Body of pancreas (tissue), 4 donors: Measurements from ENCODE around the gene MAN1B1. TPM values are rescaled to one million over a fixed set of nuclear protein-coding genes. Genes with fewer than 3 reads are reported as not detected.
A peak's percentile ranks its signal among the peaks of the same experiment; 100 is the strongest.

Experiments
- ATAC-seq: fragments of 150-250 bp; one replicate; pipeline ENCODE4 v1.9.1; 2016
- DNase-seq, 4 donors: peaks; one replicate each; pipeline ENCODE4 v3.0.0-alpha.2; 2019
- H3K27ac ChIP-seq, 4 donors: fragments of 200-600 bp; sonication (generic); 1 replicate in 3 of 4; 2 replicates in 1 of 4; pipeline versions ENCODE4 v1.5.1 to v1.6.1; 2016 to 2019; ENCODE audit warnings: mild to moderate bottlenecking in 1 of 4, mixed read lengths in 1 of 4, moderate library complexity in 1 of 4
- H3K27me3 ChIP-seq, 2 donors: fragments of 200-600 bp; sonication (generic); one replicate each; pipeline ENCODE4 v1.6.0; 2016; ENCODE audit warnings: mild to moderate bottlenecking in 1 of 2
- H3K36me3 ChIP-seq, 2 donors: fragments of 200-600 bp; sonication (generic); replicated peaks in 1 of 2; 2 replicates each; pipeline ENCODE4 v1.5.1; 2016; ENCODE audit warnings: low read depth in 2 of 2; ENCODE audit not compliant: insufficient read depth in 1 of 2
- H3K4me1 ChIP-seq: fragments of 200-600 bp; sonication (generic); one replicate; pipeline ENCODE4 v1.6.0; 2016
- H3K4me3 ChIP-seq, 2 donors: fragments of 200-600 bp; sonication (generic); 1 replicate in 1 of 2; 2 replicates in 1 of 2; pipeline ENCODE4 v1.5.1; 2016 to 2019
- H3K9me3 ChIP-seq, 3 donors: fragments of 200-600 bp; sonication (generic); 1 replicate in 2 of 3; 2 replicates in 1 of 3; pipeline ENCODE4 v1.5.1; 2016
- CTCF ChIP-seq, 7 experiments: fragments of 450-650 bp in 4 of 7; fragments of 200-600 bp in 3 of 7; sonication (generic) in 3 of 7; IDR thresholded peaks; one replicate each; pipeline ENCODE4 v1.5.1; 2016 to 2019; ENCODE audit warnings: antibody characterized with exemption in 7 of 7
- POLR2A ChIP-seq, 3 donors: fragments of 450-650 bp; IDR thresholded peaks; one replicate each; pipeline ENCODE4 v1.6.1; 2016; ENCODE audit warnings: antibody characterized with exemption in 3 of 3, mild to moderate bottlenecking in 2 of 3
- WGBS, 2 donors: methylation state at CpG; one replicate each; pipeline ENCODE4 v1.1.5; 2017; 5-methylcytosine and 5-hydroxymethylcytosine counted together
- intact Hi-C: fragments of 100-400 bp; cut with DNase I; formaldehyde crosslinking; loops from one replicate; pipeline ENCODE4 v1.15.1; 2023
- total RNA-seq, 2 donors: library from RNA; depleted of rRNA; stranded (reverse); fragments of >200 nt; gene quantifications; one replicate each; pipeline ENCODE4 v1.1.0, GENCODE V29; 2016

Gene MAN1B1
- total RNA-seq, 2 donors from 2014 or later, result 32.6 to 34.2 TPM

GRCh38 chr9:137044502-137045177, 42.1 kb upstream of the MAN1B1 start:
- no peak overlapping the region for H3K4me3 ChIP-seq
- DNase-seq (peak; percentile 62 to 87 (median 84)), ATAC-seq (peak; percentile 58)
- peak; percentile 18 to 44 (median 35) for TF ChIP-seq POLR2A (IDR thresholded peaks at IDR 0.05)
- no peak for TF ChIP-seq CTCF (IDR thresholded peaks at IDR 0.05)
- H3K9me3 ChIP-seq, result no peaks in the 10 kb centered on the region
- H3K27ac ChIP-seq, result peak overlapping the region; percentile 25 to 77 (median 50)
- H3K36me3 ChIP-seq, result no peaks in the 10 kb centered on the region
- no peaks in the 10 kb centered on the region for H3K27me3 ChIP-seq
- WGBS, 2 donors, result 16% methylated on average over 18 of the region's 18 CpGs; no CpG with 5 or more reads in 1 of the 2 donors
- intact Hi-C loops, result no loop called here
- peaks cover 36% of the 10 kb centered on the region for H3K4me1 ChIP-seq

GRCh38 chr9:137045294-137046087, 41.3 kb upstream of the MAN1B1 start:
- no peaks in the 10 kb centered on the region for H3K27me3 ChIP-seq
- H3K4me1 ChIP-seq, result peaks cover 38% of the 10 kb centered on the region
- DNase-seq (peak in 1 of 4 donors; percentile 50), ATAC-seq (peak; percentile 15)
- WGBS, 2 donors, result 3% methylated on average over 89 of the region's 96 CpGs; no CpG with 5 or more reads in 1 of the 2 donors
- H3K27ac ChIP-seq, result peak overlapping the region in 3 of 4 donors; percentile 15 to 77 (median 54)
- no peaks in the 10 kb centered on the region for H3K36me3 ChIP-seq
- intact Hi-C loops, result no loop called here
- H3K4me3 ChIP-seq, result peak overlapping the region in 1 of 2 donors; percentile 17
- no peaks in the 10 kb centered on the region for H3K9me3 ChIP-seq
- TF ChIP-seq CTCF (IDR thresholded peaks at IDR 0.05), result no peak
- no peak for TF ChIP-seq POLR2A (IDR thresholded peaks at IDR 0.05)

DNA sequence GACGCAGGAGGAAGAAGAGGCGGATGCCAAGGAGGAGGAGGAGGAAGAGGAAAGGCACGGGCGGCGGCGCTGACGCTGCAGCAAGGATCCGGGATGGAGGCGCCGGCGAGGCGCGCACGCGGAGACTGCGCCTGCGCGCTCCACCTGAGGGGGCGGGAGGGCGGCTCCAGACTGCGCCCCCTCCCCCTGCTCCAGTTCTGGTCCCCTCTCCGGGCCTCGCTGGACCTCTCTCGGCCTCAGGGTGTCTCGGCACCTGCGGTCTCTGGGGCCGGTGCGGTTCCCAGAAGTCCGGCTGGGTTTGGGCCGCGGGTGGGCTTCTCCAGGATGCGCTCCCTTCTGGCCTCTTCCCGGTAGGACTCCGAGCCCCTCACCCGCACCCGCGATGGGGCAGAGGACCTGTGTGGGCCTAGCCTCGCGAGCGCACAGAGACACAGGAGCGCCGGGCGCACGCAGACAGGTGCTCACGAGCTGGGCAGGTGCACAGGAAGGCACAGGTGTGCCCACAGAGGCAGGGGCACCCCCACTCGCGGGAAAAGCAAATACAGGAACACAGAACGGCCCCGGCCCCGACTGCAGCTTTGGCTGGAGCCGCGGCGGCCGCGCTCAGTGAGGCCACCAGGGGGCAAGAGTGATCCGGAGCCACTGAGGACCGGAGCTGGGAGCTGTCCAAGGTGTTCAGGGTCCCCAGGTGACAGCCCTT, 40.5 kb upstream of the MAN1B1 start, which contains the start of gene NPDC1:
NPDC1 (minus strand) TSS at position 90 of the 700 bp plus-strand sequence. CDS start 188 bp downstream, outside the sequence.
- no peaks in the 10 kb centered on the region for H3K27me3 ChIP-seq
- H3K4me3 ChIP-seq, result peak within 1 kb of the TSS in 1 of 2 donors; percentile 17
- 1% methylated on average over 13 to 56 of the region's 57 CpGs for WGBS, 2 donors
- H3K27ac ChIP-seq, result peak within 1 kb of the TSS in 3 of 4 donors; percentile 15 to 77 (median 54)
- H3K4me1 ChIP-seq, result peaks cover 38% of the 10 kb centered on the region
- H3K9me3 ChIP-seq, result no peaks in the 10 kb centered on the region
- ATAC-seq (peak; percentile 77), DNase-seq (peak; percentile 87 to 90 (median 88))
- intact Hi-C loops, result no loop called here
- no peaks in the 10 kb centered on the region for H3K36me3 ChIP-seq
- TF ChIP-seq POLR2A (IDR thresholded peaks at IDR 0.05) (peak in 1 of 3 donors; percentile 16), CTCF (IDR thresholded peaks at IDR 0.05) (peak; percentile 75 to 94 (median 87))

DNA sequence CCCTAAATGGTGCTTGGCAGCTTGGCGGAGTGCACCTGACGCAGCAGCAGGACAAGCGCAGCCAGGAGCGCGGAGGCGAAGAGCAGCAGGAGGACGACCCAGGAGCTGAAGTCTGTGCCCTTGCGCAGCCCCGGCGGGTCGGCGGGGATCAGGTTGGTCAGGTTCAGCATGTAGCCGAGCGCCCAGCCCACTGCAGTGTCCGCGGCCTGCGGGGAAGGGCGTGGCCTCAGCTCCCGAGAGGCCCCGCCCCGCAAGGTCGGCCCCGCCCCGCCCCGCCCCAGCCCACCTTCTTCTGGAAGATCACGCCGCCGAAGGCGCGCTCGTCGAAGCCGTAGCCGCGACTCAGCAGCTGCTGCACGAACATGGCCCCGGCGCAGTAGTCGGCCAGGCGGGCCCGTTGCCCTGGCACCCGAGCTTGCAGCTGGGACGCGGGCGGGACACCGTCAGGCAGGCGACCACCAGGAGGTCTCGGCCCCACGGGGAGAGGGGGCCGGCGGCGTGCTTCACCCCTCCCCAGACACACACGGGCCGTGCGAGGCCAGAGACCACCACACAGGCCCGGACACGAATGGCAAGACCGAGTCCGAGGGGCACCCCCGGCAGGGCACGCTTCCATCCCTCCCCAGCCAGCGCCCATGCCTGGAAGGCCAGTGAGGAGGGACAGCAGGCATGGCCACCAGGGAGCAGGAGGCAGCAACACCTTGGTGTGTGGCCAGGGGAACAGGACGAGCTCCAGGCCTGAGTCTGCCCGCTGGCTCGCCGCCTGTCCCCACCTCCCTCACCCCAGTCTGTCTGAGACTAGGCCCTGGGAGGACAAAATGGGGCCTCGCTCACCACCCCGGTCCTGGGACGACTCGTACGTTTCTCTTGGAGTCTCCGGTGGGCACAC, 37.9 kb upstream of the MAN1B1 start:
- ATAC-seq, result no peak
- intact Hi-C loops, result loop anchor here (2.0 kb wide), 1 partner anchor 16 kb away; no protein-coding TSS in a partner anchor
- Histone ChIP-seq H3K9me3 (no peaks in the 10 kb centered on the region), H3K27me3 (no peaks in the 10 kb centered on the region), H3K4me3 (no peak overlapping the region), H3K36me3 (no peaks in the 10 kb centered on the region), H3K4me1 (peaks cover 45% of the 10 kb centered on the region), H3K27ac (no peak overlapping the region)
- peak in 1 of 4 donors; percentile 45 for DNase-seq
- 31 to 47% methylated on average over 8 to 61 of the region's 72 CpGs for WGBS, 2 donors
- TF ChIP-seq POLR2A (IDR thresholded peaks at IDR 0.05), result no peak
- TF ChIP-seq CTCF (IDR thresholded peaks at IDR 0.05), result peak in 1 of 7 experiments; percentile 1
